NK-92 treated with Interleukin-12 subunit alpha and Interleukin-12 subunit beta, amount 100 ng/mL, for 24 hours (cell line): ENCODE measurements around the gene CRACDL.

Experiments
- DNase-seq: peaks from one replicate; lab custom pipeline; 2025; lab: John Stamatoyannopoulos, UW

Gene CRACDL

DNA sequence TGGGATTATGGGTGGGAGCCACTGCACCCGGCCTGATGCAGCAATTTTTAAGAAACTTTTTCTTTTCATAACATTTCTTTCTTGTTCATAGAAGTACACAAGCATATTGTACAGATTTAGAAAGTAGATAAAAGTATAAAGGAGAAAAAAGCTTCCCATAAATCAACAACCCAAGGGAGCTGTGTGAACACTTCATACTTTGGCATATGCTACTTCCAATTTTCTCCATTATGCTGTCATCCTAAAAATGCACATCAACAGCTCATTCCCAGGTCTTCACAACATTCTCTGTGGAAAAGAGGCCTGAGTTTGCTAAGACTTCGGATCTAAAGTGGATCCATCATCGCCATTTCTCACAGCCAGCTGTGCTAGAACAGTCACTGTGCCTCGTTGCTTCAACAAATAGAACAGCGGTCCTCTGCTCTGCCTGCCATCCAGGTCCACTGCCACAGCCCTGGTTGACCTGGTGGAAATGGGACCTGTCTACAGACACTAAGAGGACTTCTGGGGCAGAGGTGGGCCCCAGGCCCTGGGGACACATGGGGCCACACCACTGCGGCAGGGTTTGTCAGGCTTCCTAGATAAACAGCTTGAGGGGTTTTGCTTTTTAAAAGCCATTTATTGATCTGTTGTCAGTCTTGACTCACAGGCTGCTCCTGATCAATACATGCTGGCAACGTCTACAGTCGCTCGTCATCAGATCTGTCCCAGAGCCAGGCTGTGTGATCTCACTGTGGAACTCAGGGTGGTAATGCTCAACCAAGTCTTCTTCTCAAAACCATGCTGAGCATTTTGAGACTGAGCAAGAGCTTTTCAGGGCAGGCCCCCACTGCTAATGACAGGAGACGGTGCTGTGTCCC lies 132.4 kb downstream of the CRACDL start:
- no peak for DNase-seq

DNA sequence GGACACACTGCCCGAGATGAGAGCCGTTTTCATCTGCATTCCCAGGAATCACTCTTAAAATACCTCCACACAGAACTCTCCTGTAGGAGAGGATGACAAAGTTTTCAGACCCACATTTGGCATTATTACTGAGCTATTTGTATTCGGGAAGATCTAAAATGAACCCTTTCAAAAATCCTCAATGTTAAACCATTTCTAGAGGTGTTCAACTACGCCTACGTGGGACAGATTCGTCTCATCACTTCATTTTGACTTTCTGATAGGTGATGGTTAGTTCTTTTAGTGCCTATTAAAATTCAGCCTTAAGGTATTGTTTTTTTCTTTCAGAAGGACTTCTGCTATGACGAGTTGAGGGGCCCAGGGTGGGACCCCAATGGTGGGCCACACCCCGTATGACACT lies 133.7 kb downstream of the CRACDL start:
- no peak for DNase-seq

DNA sequence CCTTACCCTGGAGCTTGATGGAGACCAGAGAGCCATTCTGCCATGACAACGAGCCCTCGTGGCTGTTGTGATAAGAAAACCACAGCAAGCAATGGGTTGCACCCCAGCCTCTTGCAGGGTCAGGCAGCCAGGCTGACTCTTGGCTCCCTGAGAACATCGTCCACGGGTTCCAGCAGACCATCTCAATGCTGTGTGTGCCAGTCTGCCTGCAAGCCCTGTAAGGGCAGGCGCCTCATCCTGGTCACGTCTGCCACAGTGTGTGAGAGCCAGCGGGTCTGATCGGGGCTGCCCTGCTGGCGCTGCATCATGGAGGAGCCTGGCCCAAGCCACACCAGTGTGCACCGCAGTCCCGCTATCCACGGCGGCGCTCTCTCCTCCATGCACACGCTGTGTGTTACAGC lies 134.1 kb downstream of the CRACDL start:
- DNase-seq, result no peak

DNA sequence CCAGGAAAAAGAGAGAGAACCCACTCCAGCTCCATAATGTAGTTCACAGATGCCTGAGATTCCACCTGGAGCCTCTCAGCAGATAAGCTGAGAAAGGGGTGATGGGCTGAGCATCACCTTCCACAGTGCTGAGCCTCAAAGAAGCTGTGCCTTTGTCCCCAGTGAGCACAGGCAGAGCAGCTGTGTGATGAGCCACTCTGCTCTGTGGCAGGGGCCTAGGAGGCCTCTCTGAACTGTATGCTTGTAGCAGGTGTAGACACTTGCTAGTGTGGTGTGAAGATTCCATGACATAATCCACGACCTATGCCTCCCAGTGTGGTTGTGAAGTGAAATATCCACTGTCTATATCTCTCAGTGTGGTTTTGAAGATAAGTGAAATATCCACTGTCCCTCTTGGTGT lies 134.7 kb downstream of the CRACDL start:
- DNase-seq, result no peak

DNA sequence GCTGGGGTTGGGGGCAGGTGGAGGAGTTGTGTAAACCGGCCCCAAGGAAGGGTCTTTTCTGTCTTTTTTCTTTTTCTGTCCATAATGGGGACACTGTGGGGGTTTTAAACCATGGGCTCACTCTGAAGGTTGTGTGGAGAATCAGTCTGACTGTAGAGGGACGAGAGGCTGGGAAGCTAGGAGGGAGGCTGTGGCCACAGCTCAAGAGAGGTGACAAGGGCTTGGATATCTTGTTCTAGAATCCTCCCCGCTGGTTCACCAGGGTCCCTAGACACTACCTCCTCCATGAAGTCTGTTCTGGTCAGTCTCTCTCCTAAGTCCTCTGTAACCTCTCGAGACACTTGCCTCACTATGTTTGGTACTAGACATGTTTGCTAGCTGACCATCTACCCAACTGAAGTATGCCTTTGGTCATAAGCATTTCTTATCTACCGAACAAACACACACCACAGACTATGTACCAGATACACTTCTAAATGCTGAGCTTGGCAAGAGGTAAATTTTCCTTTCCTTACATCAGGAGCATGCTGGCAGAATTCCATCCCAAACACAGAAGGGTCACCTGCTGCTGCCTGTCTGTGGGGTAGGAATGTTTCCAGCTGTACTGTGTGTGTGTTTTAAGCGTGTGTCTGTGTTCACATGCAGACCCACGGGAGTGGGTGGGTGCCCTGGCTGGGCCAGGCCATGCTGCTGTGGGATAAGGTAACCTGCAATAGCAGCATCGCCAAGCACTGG lies 135.5 kb downstream of the CRACDL start:
- no peak for DNase-seq

DNA sequence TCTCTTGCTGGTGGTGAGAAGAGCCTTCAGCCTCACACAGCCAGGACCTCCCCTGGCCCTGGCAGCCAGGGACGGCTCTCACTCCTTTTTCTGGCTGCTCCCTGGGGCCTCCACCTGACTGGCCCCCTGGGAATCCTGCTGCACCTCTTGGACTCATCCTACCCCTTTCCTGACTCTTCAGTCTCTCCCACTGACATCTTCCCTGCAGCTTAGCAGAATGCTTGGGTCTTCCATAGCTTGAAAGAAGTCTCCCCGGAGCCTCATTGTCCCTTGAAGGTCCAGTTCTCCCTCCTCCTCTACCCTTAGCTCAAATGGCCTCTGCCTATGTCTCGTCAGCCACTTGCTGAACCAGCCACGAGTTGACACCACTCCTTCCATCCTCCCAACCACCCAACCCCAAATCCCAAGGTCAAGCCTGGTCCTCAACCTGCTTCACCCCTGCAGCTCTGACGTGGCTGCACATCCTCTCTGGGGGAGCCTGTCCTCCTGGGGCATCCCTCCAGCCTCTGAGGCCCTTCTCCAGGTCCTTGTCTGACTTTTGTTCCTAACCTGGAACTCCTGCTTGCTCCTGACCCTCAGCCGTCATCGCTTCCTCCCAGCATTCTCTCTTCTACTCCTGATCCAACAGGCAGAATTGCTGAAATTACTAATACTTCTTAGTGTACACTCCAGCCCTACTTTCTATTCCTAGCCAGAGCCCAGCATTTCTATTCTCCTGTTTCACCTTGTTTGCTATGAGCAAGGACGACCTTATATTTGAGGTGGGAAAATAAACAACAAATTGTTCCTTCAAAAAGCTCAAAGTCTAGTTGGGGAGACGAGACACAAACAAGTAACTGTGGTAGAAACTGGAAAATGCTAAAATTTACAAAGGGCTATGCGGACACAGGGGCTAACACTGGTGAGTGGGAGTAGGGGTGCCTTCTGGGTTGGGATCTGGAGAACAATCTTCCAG lies 136.4 kb downstream of the CRACDL start:
- DNase-seq, result no peak

DNA sequence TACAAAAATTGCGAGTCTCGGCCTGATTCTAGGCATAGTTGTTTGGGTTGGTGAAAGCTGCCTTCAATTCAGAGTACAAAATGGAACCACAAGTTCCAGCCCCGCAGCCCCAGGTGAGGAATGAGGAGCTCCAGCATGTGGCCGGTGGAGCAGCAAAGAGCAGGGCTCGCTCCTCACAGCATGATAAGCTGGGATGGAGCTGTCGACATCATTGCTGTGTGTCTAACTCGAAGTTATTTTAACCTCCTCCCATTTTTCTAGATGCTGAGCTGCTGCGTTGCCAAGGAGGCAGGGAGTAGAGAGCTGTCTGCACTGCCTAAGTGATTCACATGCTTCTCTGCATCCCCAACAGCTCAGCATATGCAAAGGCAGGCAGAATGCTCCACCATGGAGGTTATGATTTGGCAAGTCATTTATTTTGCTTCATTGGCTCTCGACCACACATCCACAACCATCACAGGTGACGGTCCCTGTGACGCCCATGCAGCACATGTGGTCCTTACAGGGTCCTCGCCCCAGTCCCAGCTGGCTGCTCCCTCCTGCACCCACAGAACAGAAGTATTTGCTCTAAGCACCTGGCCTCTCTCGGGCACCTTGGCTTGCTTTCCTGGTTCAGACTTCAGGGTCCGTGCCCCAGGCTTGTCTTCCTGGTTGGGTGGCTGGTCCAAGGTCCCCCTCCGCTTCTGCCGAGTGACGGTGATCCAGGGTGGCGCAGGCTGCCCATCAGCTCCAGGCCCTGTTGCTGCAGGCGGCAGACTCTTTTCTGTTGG lies 139.1 kb downstream of the CRACDL start:
- no peak for DNase-seq

DNA sequence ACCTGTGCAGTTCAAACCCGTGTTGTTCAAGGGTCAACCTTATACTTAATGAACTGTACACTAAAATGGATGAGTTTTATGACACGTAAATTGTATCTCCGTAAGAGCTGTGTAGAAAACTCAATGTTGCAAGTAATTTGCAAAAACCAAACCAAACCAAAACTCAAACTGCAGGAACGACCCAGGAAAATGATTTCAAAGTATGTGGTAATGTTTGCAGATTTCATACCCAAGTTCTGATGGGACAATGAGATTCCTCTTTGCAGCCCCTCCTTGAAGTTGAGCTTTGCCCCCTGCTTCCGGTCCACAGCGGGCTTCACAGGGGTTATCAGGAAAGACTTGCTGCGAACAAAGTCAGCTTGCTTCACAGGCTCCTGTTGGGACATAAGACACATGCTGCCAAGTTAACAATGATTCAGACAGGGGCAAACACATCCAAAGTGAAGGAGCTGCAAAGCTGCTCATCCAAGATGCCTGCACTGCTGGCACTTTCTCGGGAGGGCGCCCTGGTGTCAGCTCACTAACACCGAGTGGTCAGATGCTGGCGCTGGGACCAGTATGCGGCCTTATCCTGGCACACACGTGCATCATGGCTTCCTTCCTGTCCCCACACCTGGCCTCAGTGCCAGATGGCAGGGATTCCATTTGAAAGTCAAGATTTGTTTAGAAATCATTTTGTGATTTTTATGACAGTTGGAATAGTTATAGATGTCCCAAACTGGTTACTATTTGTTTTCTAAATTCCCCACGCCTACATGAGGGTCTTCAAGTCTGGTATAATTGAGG lies 139.9 kb downstream of the CRACDL start:
- no peak for DNase-seq

DNA sequence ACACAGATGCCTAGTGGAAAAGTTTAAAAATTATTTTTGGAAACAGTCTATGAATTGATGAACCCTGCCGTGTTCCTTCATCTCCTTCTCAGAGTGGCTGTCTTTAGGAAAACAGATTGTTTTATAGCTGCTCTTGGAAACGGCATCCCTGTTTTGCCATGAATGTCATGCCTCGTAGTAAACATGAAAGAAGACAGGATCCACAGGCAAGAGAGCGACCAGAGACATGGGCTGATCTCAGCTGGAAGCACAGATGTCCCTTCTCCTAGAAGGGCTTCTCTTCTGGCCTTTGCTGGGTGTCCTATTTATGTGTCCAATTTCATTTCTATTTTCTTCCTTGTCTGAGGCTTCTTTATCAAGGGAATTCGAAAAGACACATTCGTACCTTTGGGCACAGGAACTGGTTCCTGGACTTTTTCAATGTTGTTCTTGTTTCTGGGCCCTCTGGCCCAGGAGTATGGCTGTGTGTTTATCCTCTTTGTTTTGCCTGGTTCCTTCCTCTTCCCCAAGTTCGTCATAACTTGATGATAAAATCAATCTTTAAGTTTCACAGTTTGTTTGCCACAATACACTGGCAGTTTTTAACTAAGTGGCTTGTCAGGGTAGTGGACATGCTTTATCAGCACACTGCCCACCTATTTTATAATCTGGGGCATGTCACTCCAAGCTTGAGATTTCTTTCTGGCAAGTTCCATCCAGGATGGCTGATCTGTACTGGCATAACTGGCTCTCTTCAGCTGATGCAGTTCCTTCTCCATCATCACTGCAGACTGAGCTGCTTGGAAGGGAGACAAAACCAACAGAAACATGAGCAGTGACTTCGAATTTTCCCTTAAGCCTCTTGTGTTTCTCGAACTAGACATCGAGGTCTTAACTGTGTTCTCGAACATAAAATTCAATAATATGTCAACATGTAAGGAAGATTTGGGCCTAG lies 141.9 kb downstream of the CRACDL start:
- DNase-seq, result no peak

DNA sequence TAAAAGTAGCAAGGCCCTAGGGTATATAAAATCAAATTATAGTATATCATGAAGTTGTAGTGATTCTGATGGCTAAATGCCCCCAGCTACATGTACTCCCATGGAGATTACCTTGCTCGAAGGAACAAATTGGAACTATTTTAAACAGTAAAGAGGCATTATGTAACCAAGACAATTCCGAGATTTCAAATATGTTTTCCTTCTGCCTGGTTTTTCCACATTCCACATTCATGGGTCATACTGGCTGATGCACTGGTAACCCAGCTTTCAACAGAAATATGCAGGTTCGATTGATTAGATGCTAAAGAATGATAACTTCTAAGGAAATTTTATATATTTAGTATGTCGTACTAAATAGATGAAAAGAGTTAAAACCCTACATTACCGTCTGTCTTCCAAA lies 142.8 kb downstream of the CRACDL start:
- no peak for DNase-seq

DNA sequence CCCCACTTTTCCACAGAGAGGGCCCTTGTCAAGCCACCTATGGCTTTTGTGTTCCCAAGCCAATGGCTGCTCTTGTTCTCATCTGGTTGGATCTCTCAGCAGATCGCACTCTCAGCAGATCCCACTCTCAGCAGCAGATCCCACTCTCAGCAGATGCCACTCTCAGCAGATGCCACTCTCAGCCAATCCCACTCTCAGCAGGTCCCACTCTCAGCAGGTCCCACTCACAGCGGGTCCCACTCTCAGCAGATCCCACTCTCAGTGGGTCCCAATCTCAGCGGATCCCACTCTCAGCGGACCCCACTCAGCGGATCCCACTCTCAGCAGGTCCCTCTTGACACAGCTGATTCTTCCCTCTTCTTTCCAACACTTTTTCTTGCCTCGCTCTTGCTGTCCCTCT lies 145.8 kb downstream of the CRACDL start:
- no peak for DNase-seq

DNA sequence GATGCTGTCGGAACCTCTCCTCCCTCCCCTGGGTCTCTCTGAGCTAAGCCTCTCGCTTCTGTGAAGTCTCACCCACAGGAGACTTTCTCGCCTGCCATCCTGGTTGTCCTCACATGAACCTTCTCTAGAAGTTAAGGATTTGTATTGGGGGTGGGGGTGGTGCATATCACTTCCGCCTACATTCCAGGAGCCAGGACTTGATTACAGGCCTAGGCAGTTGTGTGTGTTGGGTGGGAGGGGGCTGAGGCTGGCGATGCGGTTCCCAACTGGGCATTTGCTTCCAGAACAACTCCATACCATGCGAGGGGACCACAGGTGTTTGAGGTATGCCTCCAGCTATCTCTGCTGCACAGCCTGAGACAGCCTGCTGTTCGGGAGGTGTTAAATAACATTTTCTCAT lies 148.3 kb downstream of the CRACDL start:
- no peak for DNase-seq

DNA sequence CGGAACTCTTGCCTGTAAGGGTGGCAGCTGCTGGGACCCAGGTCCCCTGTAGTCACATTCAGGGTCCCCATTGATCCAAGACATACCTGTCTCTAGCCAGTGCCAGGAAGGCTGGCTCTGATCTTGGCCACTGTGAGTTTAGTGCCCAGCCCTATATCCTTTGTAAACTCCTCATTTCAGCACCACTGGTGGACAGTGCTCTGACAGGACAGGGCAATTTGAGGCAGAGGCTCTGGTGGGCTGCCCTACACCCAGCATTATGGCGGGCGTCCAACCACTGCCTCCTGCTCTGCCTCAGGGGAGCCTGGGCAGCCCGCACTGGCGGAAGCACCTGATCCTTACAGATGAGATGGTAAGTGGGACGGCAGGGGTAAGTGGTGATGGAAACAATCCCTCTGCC lies 149.8 kb downstream of the CRACDL start:
- DNase-seq, result no peak

DNA sequence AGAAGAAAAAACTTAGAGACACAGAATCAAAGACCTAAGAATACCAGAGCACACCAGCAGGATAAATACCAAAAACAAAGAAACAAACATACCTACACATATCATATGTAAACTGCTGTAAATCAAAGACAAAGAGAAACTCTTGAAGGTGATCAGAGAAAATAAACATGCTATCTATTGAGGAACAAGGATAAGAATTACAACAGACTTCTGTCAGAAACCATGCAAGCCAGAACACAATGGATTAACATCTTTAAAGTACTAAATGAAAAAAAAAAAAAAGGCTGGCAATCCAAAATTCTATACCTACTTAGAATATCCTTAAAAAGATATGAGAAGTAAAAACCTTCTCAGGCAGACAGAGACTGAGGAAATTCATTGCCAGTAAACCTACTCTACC lies 153.5 kb downstream of the CRACDL start:
- no peak for DNase-seq

DNA sequence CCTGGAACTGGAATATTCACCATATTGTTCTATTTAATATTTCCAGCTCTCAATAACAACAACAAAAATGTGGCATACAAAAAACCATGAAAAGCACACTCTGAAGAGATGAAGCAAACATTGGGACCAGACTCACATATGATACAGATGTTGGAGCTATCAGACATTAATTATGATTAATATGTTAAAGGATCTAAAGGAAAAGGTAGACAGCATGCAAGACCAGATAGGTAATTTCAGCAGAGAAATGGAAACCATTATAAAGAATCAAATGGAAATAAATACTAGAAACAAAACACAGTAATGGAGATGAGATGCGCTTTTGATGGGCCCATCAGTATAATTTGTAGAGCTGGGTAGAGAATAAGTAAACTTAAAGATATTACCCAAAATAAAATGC lies 154.2 kb downstream of the CRACDL start:
- no peak for DNase-seq

DNA sequence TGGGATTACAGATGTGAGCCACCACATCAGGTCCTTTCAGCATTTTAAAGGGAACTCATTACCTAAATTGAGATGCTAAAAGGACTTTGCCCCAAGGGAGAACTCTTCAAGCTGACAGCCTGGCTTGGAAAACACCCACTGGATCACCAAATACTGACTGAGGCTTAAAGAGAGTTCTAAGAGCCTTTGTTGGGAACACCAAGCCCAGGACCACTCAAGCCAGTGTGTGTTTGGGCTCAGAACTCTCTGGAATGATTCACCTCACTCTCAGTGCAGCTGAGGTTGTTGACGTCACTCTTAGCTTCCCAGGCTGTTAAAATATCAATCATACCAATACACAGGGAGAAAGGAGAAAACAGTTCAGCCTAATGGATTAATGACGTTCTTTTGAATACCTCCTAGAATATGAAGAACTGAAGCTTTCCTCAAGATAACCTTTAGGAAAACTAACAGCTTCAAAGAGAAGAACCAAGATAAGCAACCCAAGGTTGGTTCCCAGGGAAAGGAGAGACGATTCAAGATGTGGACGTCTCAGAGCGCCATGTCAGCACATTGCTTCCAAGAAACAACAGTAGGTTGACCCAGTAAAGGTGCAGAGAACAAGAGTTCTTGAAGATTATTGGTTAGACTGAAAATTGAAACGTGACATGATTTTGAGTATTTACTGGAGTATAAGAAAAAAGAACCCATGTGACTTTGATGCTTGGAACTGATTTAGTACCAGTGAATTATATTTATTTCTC lies 157.1 kb downstream of the CRACDL start:
- DNase-seq, result no peak

DNA sequence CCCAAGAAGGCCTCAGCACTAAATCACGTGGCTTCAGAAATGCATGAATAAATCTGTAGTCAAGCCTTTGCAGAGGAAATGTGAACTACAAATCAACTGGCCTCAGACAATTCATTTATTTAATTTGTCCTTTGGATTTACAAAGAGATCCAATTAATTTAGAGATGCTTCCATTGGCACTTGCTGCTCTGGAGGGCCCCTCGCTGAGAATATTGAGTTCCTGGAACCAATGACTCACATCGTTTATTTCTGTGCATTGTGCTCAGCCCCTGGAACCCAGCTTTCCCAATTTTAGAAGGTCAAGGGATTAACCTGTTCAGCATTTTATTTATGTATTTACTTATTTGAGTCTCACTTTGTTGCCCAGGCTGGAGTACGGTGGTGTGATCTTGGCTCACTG lies 157.9 kb downstream of the CRACDL start:
- DNase-seq, result no peak

DNA sequence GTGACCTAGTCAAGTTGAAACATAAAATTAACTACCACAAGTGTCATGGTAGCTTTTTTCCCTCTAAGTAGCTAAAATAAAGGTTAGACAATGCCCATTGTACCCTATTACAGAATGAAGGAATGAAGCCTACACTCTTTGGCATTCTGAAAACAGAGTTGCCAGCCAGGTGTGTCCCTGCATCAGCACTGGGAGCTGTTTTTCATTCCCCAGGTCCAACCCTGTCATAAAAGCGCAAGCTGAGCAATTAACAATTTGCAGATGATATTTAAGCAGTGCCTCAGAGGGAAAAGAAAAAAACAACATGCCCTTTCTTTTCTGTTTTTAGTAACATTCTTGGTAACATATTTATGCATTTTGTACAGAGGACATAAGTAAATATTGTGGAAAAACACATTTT lies 158.3 kb downstream of the CRACDL start:
- DNase-seq, result no peak

DNA sequence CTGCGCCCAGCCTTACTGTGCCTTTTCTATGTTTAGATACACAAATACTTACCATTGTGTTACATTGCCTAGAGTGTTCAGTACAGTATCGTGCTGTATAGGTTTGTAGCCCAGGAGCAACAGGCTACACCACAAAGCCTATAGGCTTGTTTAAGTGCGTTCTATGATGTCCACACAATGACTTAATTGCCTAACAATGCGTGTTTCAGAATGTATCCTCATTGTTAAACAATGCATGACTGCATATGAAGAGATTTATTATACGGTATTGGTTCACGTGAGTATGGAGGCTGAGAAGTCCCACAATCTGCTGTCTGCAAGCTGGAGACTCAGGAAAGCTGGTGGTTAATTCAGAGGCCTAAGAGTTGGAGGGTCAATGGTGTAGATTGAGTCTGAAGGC lies 158.9 kb downstream of the CRACDL start:
- no peak for DNase-seq
